Kasumi-1 (cell line): ENCODE results near the gene ELL.

Experiments used
- DNase-seq, 2 experiments: peaks; one replicate each; lab custom pipeline; 2025; lab: John Stamatoyannopoulos, UW

ELL gene

DNA sequence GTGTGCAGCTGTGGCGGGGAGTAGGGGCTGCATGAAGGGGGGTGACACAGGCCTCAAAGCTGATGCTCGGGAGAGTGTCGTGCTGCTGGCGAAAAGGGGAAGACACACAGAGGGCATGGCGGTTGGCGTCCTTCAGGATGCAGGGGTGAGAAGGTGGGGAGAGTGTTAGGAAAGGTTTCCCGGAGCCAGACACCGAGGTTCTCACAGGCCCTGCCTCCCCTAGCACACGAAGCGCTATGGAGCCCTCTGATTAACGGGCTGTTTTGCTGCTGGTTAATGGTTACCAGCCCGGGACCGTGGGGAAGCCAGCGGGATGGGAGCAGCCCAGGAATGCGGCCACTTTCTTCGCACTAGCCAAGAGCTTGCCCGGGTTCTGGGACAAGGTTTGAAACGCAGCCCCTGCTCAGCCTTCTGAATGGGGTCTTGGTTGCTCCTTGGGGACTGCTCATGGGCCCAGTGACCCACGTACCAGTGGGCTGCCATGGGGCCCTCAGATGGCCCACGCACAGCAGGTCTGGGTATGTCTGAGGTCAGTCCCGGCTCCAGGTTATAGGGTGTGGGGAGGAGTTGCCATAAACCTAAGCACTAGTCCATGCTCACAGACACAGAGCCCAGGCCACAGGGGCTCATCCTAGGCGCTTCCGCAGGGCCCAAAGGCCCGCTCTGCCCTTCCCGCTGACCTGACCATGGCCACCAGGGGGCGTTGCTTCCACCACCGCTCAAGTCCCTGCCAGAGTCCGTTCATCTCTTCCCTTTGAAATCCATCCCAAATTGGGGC is 52.6 kb downstream of the ELL start:
- peak; percentile 62 to 66 for DNase-seq

GRCh38 chr19:18468517-18468916 is 53.4 kb downstream of the ELL start:
- DNase-seq: no peak

DNA sequence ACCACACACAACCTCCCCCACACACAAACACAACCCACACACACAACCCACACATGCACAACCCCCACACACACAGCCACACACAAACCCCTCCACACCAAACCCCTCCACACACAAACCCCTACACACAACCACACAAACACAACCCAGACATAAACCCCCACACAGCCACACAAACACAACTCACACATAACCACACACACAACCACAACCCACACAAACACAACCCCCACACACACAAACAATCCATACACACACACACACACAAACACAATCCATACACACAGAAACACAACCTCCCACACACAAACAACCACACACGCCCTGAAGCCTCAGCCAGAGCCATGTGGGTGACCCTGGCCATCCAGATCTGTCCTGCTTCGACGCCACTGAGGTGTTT is 53.9 kb downstream of the ELL start:
- DNase-seq: no peak

DNA sequence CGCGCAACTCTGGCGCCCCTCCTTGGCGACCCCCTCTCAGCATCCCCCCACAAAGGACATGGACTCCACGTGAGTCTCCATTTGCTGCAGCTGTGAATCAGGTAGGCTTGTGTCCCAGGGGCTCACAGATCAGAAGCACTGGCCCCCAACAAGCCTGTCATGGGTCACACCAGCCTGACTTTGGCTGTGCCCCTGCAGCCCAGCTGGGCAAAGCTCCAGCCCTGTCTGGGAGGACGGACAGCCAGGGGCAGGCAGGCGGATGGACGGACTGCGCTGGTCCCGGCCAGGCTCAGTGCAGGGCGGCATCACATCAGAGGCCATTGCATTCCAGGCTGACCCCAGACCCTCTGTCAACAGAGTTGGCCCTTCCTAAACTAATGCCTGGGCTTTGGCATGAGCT is 55.5 kb downstream of the ELL start:
- no peak for DNase-seq

GRCh38 chr19:18465964-18466339 is 55.9 kb downstream of the ELL start:
- DNase-seq: no peak

GRCh38 chr19:18465214-18465963 is 56.5 kb downstream of the ELL start:
- DNase-seq: no peak

DNA sequence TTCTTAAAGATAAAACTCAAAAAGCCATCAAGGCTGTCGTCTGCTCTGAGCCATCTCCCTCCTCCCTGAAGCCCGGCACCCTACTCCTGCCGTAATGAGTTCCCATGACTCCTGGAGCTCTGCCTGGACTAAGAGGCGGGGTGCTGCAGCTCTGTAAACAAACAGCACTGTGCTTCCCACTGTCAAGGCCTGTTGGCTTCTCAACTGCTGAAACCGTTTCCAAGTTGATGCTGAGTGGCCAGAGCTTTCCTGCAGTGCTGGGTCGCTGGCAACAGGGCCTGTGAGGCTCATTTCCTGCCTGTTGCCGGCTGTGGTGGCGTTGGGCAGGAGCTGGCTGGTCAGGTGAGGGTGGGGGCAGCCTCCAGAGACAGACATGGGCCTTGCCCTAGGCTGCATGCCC is 57.2 kb downstream of the ELL start:
- no peak for DNase-seq

GRCh38 chr19:18461471-18461870 is 60.4 kb downstream of the ELL start:
- no peak for DNase-seq

GRCh38 chr19:18460900-18461299 is 61.0 kb downstream of the ELL start:
- no peak for DNase-seq

DNA sequence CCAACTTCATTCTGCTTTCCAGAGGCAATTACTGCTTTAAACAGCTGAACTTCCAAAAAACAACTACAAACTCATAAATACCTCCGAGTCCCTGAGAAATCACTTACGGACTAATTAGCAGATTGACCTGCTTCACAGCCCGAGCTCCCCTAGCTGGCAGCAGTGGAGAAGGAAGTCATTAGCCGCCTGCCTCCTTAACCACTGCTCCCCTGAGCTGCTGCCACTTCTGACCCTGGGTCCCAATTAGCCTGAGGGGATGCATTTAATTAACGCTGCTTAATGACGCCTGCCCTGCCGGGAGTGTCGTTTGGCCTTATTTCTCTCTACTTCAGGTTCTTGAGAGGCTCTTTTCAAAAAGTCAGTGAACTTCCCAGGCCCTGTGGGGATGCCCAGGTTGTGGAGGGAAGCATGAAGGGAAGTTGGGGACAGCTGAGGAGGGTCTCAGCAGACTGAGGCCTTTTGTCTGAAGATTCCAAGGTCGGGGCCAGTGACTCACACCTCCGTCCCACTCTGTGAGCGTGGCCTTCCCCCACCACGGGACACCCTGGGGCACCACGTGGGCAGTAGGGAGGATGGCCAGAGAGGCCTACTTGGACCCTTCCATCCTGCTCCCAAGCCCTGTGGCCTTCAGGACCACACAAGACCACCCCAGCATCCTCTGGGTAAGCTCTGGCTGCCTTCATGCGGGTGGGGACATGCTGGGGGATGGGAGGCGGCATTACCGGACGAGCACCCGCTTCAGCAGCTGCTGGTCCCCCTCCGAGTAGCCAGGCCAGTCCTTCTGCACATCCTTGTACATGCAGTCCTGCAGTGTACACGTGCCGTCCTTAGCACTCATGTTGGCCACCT is 64.2 kb downstream of the ELL start:
- no peak for DNase-seq

DNA sequence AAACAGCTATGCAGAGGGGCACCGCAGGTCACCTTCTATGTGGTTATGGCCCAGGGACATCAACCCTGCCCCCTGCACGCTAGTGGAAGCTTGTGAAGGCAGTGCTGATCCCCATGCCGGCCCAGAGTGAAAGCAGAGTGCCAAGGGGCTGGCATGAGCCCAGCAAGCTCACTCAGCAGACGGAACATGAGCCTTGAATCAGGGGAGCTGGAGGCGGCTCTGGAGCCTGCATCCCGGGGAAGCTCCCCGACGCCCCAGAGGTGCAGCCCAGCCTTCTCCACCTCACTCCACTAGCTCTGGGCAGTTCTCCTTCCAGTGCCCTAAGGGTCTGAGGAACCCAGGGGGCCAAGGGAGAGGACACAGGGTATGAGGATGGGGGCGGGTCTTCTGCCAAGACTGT is 64.9 kb downstream of the ELL start:
- no peak for DNase-seq

DNA sequence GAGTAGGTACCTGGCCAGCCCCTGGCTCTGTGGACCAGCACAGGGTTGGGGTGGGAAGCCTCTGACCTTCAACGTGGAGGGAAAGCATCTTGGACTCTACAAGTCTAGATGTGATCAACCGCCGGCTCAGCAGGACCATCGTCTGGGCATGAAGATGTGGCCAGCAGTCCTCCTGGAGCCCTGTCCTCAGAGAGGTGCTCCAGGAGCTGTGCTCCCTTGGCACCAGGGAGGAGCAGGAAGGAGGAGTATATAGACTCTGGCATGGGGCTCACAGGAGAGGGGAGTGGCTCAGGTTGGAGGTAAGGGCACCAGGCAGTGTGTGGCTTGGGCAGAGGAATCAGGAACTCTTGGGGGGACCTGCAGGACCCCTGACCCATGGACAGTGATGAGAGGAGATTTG is 65.6 kb downstream of the ELL start:
- DNase-seq: no peak

GRCh38 chr19:18453269-18454024 is 68.4 kb downstream of the ELL start:
- no peak for DNase-seq

GRCh38 chr19:18452386-18452785 is 69.5 kb downstream of the ELL start:
- no peak for DNase-seq

GRCh38 chr19:18450931-18451836 is 70.7 kb downstream of the ELL start:
- DNase-seq: peak; percentile 59 to 60

GRCh38 chr19:18450021-18450930 is 71.6 kb downstream of the ELL start:
- DNase-seq: no peak

GRCh38 chr19:18449552-18449951 is 72.3 kb downstream of the ELL start:
- no peak for DNase-seq

- no peak for DNase-seq
These were observed 75.0 kb downstream of the ELL start for GRCh38 chr19:18446811-18447359.

DNA sequence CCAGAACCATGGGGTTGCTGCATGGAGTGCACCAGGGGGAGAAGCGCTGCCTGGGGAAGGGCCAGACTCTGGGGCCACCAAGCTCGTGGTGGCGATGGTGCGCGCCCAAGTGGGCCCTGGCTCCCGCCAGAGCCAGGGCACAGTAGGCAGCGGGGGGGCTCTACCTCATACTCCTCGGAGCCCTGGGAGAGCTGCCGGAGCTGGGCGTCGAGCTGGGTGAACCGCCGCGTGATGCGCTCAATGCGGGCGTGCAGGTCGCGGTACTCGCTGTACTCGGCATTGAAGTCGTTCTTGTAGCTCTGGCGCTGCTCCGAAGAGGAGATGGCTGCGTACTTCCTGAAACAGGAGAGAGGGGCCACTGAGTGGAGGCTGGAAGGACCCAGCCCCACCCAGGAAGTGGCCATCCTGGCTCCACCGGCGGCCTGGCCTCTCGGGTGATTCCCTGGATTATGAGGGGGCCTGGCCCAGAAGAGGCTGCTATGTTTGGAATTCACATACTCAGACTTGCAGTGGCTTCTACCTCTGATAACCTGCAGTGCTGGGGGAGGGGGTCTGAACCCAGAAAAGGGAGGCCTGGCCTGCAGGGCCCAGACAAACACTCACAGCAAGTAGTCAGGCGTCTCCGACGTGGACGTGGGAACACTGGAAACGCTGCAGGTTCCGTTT is 75.6 kb downstream of the ELL start:
- no peak for DNase-seq
